Thoracic aorta (tissue), 2 donors: Measurements from ENCODE around the gene TIMM9. TPM values are rescaled to one million over a fixed set of nuclear protein-coding genes. Genes with fewer than 3 reads are reported as not detected.

ENCODE experiments used
- ATAC-seq: fragments of 150-250 bp; one replicate; pipeline ENCODE4 v1.8.0; 2017; ENCODE audit warnings: low read depth; ENCODE audit not compliant: insufficient number of reproducible peaks, low FRiP score
- DNase-seq: peaks from one replicate; pipeline ENCODE4 v3.0.0-alpha.2; 2020; ENCODE audit warnings: low spot score
- H3K27ac ChIP-seq, 2 donors: fragments of 200-600 bp; sonication (generic); 1 replicate in 1 of 2; 2 replicates in 1 of 2; pipeline ENCODE4 v1.5.1; 2016; ENCODE audit warnings: mild to moderate bottlenecking in 2 of 2, moderate library complexity in 2 of 2
- H3K27me3 ChIP-seq: fragments of 200-600 bp; sonication (generic); replicated peaks from 2 replicates; pipeline ENCODE4 v1.6.0; 2016; ENCODE audit warnings: mild to moderate bottlenecking; ENCODE audit not compliant: insufficient read depth
- H3K36me3 ChIP-seq: fragments of 200-600 bp; sonication (generic); one replicate; pipeline ENCODE4 v1.5.1; 2016
- H3K4me1 ChIP-seq, 2 donors: fragments of 200-600 bp; sonication (generic); 1 replicate in 1 of 2; 2 replicates in 1 of 2; pipeline versions ENCODE4 v1.5.1 to v1.6.0; 2016; ENCODE audit warnings: low read depth in 2 of 2, mild to moderate bottlenecking in 1 of 2; ENCODE audit not compliant: control insufficient read depth in 1 of 2
- H3K4me3 ChIP-seq: fragments of 200-600 bp; sonication (generic); 2 replicates; pipeline ENCODE4 v1.5.1; 2016; ENCODE audit warnings: mild to moderate bottlenecking
- H3K9me3 ChIP-seq: fragments of 200-600 bp; sonication (generic); 2 replicates; pipeline ENCODE4 v1.5.1; 2016
- total RNA-seq, 2 donors: library from RNA; depleted of rRNA; stranded (reverse); fragments of >200 nt; gene quantifications; one replicate each; pipeline versions ENCODE4 v1.1.0 to v1.2.3, GENCODE V29; 2016
- TF ChIP-seq, protein P1 (sequence below): fragments of 200-600 bp; sonication (generic); IDR thresholded peaks from one replicate; pipeline ENCODE4 v1.5.1; 2019; ENCODE audit warnings: antibody characterized with exemption

The TIMM9 gene
- total RNA-seq, 2 donors from 2014 or later, result 43.9 to 87.1 TPM

- H3K4me3 ChIP-seq, result no peak overlapping the region
- no peak overlapping the region for H3K27ac ChIP-seq
- DNase-seq, result no peak
- H3K4me1 ChIP-seq, result peaks cover 0 to 4% of the 10 kb centered on the region in 2 donors
- TF ChIP-seq, protein P1, sequence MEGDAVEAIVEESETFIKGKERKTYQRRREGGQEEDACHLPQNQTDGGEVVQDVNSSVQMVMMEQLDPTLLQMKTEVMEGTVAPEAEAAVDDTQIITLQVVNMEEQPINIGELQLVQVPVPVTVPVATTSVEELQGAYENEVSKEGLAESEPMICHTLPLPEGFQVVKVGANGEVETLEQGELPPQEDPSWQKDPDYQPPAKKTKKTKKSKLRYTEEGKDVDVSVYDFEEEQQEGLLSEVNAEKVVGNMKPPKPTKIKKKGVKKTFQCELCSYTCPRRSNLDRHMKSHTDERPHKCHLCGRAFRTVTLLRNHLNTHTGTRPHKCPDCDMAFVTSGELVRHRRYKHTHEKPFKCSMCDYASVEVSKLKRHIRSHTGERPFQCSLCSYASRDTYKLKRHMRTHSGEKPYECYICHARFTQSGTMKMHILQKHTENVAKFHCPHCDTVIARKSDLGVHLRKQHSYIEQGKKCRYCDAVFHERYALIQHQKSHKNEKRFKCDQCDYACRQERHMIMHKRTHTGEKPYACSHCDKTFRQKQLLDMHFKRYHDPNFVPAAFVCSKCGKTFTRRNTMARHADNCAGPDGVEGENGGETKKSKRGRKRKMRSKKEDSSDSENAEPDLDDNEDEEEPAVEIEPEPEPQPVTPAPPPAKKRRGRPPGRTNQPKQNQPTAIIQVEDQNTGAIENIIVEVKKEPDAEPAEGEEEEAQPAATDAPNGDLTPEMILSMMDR, result no peak
- H3K27me3 ChIP-seq, result no peaks in the 10 kb centered on the region
- H3K9me3 ChIP-seq, result no peaks in the 10 kb centered on the region
- ATAC-seq, result no peak
- no peaks in the 10 kb centered on the region for H3K36me3 ChIP-seq
Measured at GRCh38 chr14:58398495-58398894, 28.8 kb downstream of the TIMM9 start.

DNA sequence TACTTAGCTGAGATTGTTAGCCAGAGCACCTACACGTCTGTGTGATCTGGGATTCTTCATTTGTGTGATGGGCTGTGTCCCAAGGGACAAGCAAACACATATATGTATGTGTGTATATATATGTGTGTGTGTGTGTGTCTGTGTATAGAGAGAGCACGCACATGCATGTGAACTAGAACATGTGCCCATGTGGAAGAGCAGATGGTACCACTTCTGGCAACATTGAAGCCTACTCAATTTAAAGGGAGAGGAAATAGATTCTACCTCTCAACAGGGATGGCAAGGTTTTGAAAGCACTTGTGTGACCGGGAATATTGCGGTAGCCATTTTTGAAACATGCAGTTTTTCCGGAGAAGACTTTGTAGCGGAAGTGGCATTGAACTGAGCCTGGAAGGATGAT, 30.2 kb downstream of the TIMM9 start:
- Histone ChIP-seq H3K27me3 (no peaks in the 10 kb centered on the region), H3K4me3 (no peak overlapping the region), H3K4me1 (peaks cover 0 to 4% of the 10 kb centered on the region in 2 donors), H3K9me3 (no peaks in the 10 kb centered on the region), H3K36me3 (no peaks in the 10 kb centered on the region), H3K27ac (no peak overlapping the region)
- TF ChIP-seq, protein P1, result no peak
- ATAC-seq (no peak), DNase-seq (no peak)

DNA sequence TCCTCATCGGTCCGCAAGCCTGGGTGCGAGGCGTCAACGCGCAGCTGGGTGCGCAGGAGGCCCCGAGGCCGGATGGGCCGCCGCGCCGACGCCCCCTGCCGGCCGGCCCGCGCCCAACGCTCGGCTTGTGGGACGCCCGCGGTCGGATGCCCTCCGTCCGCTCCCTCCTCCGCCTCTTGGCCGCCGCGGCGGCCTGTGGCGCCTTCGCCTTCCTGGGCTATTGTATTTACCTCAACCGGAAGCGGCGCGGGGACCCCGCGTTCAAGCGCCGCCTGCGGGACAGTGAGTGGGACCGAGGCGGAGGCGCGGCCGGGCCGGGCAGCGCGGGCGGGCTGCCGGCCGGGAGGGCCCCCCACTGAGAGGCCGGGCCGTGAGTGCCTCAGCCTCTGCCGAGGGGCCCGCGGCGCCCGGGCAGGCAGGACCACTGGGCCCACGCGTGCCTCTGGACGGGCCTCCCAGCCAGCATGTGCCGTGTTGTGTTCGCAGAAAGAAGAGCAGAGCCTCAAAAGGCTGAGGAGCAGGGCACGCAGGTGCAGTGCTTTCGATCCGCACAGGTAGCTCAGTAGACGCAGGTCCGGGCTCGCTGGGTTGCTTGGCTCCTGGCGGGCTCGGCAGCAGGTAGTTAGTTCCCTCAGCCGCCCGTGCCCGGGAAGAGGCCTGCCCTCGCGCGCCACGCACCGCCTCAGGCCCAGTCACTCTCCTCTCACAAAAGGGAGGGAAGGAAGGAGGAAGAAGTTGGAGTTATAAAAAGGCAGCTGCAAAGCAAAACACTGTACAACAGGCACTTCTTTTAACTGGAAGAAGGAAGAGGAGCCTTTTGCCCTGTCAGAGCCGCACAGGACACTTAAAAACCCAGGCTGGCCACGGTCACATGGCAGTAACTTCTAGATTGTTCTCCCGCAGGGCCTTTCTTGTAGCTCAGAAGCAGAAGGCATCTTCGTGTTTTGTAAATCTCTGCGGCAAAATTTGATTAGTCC, 31.2 kb downstream of the TIMM9 start, which contains the start of gene TOMM20L:
TSS of gene TOMM20L (plus strand) at position 119 of the 977 bp plus-strand sequence. CDS start at position 147, 28 bp downstream.
- Histone ChIP-seq H3K4me1 (peaks cover 0 to 4% of the 10 kb centered on the region in 2 donors), H3K36me3 (no peaks in the 10 kb centered on the region), H3K4me3 (peak within 1 kb of the TSS; percentile 84), H3K27me3 (no peaks in the 10 kb centered on the region), H3K9me3 (no peaks in the 10 kb centered on the region), H3K27ac (peak within 1 kb of the TSS; percentile 67 to 77)
- TF ChIP-seq, protein P1, result peak; percentile 79
- peak; percentile 7 for DNase-seq
- ATAC-seq, result peak; percentile 63

GRCh38 chr14:58395562-58395811, 31.8 kb downstream of the TIMM9 start:
- Histone ChIP-seq H3K4me3 (peak overlapping the region; percentile 84), H3K36me3 (no peaks in the 10 kb centered on the region), H3K4me1 (peaks cover 0 to 4% of the 10 kb centered on the region in 2 donors), H3K9me3 (no peaks in the 10 kb centered on the region), H3K27me3 (no peaks in the 10 kb centered on the region), H3K27ac (peak overlapping the region; percentile 67 to 77)
- no peak for DNase-seq
- peak; percentile 8 for ATAC-seq
- TF ChIP-seq, protein P1, result no peak

DNA sequence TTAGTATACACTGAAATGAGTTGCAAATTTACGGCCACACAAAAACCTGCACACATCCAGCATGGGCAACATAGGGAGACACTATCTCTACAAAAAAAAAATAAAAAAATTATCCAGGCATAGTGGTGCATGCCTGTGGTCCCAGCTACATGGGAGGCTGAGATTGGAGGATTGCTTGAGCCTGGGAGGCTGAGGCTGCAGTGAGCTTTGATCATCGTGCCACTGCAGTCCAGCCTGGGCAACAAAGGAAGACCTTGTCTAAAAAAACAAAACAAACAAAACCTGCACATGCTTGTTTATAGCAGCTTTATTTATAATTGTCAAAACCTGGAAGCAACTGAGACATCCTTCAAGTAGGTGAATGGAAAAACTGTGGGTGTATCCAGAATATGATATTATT, 36.5 kb downstream of the TIMM9 start:
- Histone ChIP-seq H3K27me3 (no peaks in the 10 kb centered on the region), H3K4me1 (peaks cover 0 to 4% of the 10 kb centered on the region in 2 donors), H3K27ac (no peak overlapping the region), H3K9me3 (no peaks in the 10 kb centered on the region), H3K4me3 (no peak overlapping the region), H3K36me3 (no peaks in the 10 kb centered on the region)
- no peak for ATAC-seq
- no peak for DNase-seq
- TF ChIP-seq, protein P1, result no peak
